WTC11 (cell line): ENCODE measurements around the gene AIFM2.

ENCODE experiments used
- ZNF232 ChIP-seq: sonication (generic); formaldehyde crosslinking; IDR thresholded peaks from 2 replicates; pipeline ENCODE4 v1.8.0; 2022; ENCODE audit warnings: mild to moderate bottlenecking, missing genetic modification reagents
- TF ChIP-seq, protein P1 (sequence below): fragments of 200-600 bp; IDR thresholded peaks from 2 replicates; pipeline ENCODE4 v1.8.0; 2022; ENCODE audit warnings: antibody characterized with exemption

GRCh38 chr10:70130878-70131559 lies 1.6 kb downstream of the AIFM2 start:
- no peak for TF ChIP-seq ZNF232 (CRISPR knock-in tag)
- TF ChIP-seq, protein P1, sequence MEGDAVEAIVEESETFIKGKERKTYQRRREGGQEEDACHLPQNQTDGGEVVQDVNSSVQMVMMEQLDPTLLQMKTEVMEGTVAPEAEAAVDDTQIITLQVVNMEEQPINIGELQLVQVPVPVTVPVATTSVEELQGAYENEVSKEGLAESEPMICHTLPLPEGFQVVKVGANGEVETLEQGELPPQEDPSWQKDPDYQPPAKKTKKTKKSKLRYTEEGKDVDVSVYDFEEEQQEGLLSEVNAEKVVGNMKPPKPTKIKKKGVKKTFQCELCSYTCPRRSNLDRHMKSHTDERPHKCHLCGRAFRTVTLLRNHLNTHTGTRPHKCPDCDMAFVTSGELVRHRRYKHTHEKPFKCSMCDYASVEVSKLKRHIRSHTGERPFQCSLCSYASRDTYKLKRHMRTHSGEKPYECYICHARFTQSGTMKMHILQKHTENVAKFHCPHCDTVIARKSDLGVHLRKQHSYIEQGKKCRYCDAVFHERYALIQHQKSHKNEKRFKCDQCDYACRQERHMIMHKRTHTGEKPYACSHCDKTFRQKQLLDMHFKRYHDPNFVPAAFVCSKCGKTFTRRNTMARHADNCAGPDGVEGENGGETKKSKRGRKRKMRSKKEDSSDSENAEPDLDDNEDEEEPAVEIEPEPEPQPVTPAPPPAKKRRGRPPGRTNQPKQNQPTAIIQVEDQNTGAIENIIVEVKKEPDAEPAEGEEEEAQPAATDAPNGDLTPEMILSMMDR, result no peak
